Epithelial cell of esophagus (primary cell): ENCODE data around the gene SELE.
"Not testable (repeated sequence)": the region's sequence is repeated elsewhere in the genome, so short reads cannot be mapped to it uniquely, and the experiment has no call there.

Experiments used
- DNase-seq: peaks from one replicate; pipeline ENCODE4 v3.0.0; 2010; ENCODE audit warnings: low read depth
- H3K4me3 ChIP-seq: 2 replicates; pipeline ENCODE4 v1.5.1; 2011; ENCODE audit warnings: mild to moderate bottlenecking, low read length, control low read depth
- CTCF ChIP-seq: IDR thresholded peaks from 2 replicates; pipeline ENCODE4 v1.5.1; 2011; ENCODE audit warnings: low read depth, mild to moderate bottlenecking, low read length, control low read depth, inconsistent platforms; ENCODE audit not compliant: insufficient read depth; ENCODE audit errors: missing control alignments

SELE gene

GRCh38 chr1:169696273-169697100 lies 37.4 kb downstream of the SELE start:
- no peak overlapping the region for H3K4me3 ChIP-seq
- DNase-seq = peak; percentile 30
- no peak for TF ChIP-seq CTCF

- H3K4me3 ChIP-seq = no peak overlapping the region
- TF ChIP-seq CTCF = no peak
- DNase-seq = no peak
Observed at GRCh38 chr1:169694304-169695075, 39.4 kb downstream of the SELE start.

- DNase-seq = no peak
- H3K4me3 ChIP-seq = no peak overlapping the region
- TF ChIP-seq CTCF = no peak
Observed at GRCh38 chr1:169692756-169693460, 41.0 kb downstream of the SELE start.

GRCh38 chr1:169690489-169690888 lies 43.4 kb downstream of the SELE start:
- DNase-seq = no peak
- TF ChIP-seq CTCF = no peak
- H3K4me3 ChIP-seq = no peak overlapping the region

- no peak for TF ChIP-seq CTCF
- DNase-seq = no peak
- H3K4me3 ChIP-seq = no peak overlapping the region
Observed at GRCh38 chr1:169689395-169689794, 44.5 kb downstream of the SELE start.

- DNase-seq = not testable (repeated sequence)
Observed at GRCh38 chr1:169688377-169688776, 45.5 kb downstream of the SELE start.

GRCh38 chr1:169683661-169684060 lies 50.2 kb downstream of the SELE start:
- DNase-seq = peak; percentile 42
- H3K4me3 ChIP-seq = no peak overlapping the region
- no peak for TF ChIP-seq CTCF

More at GRCh38 chr1:169688377-169688776, 45.5 kb downstream of the SELE start:
- H3K4me3 ChIP-seq = not testable (repeated sequence)

- DNase-seq, H3K4me3 ChIP-seq: not testable (repeated sequence)
Observed at GRCh38 chr1:169683168-169683567, 50.7 kb downstream of the SELE start.
